H1 (cell line): ENCODE measurements around the gene CDC42EP2. TPM values are rescaled to one million over a fixed set of nuclear protein-coding genes. Genes with fewer than 3 reads are reported as not detected.

Source experiments
- CTCF ChIA-PET: fragments of 300-600 bp; sonication (Branson Sonifier 250); formaldehyde crosslinking; loops from one replicate; lab custom pipeline; 2021; ENCODE audit not compliant: partially characterized antibody; lab: Charles Lee
- POLR2A ChIA-PET: fragments of 300-600 bp; sonication (Branson Sonifier 250); formaldehyde crosslinking; loops from one replicate; lab custom pipeline; 2021; ENCODE audit warnings: inconsistent platforms; ENCODE audit not compliant: partially characterized antibody; lab: Charles Lee
- DNase-seq, 2 experiments: peaks; one replicate each; pipeline versions ENCODE4 v3.0.0 to v3.0.0-alpha.2; 2010 to 2022; ENCODE audit warnings: low spot score in 2 of 2, low read depth in 1 of 2, mixed read lengths in 1 of 2
- FAIRE-seq: peaks from 2 replicates; lab custom pipeline; 2011; peaks lifted over from hg19 to GRCh38; lab: Jason Lieb, UNC
- H2AFZ ChIP-seq: 2 replicates; pipeline ENCODE4 v1.8.1; 2012; ENCODE audit warnings: low read length, inconsistent platforms
- H2AK5ac ChIP-seq: 2 replicates; pipeline ENCODE4 v1.6.1; 2013; ENCODE audit warnings: low read depth, low read length
- H2BK120ac ChIP-seq: replicated peaks from 2 replicates; pipeline ENCODE3; 2013; ENCODE audit warnings: low read depth, low read length, inconsistent platforms
- H2BK12ac ChIP-seq: 2 replicates; pipeline ENCODE4 v1.6.1; 2013; ENCODE audit warnings: low read depth, low read length
- H2BK15ac ChIP-seq: 2 replicates; pipeline ENCODE4 v1.6.1; 2013; ENCODE audit warnings: low read length
- H2BK20ac ChIP-seq: 2 replicates; pipeline ENCODE4 v1.6.1; 2013; ENCODE audit warnings: low read length
- H2BK5ac ChIP-seq: 2 replicates; pipeline ENCODE4 v1.6.1; 2013; ENCODE audit warnings: low read depth, low read length
- H3K14ac ChIP-seq: 2 replicates; pipeline ENCODE4 v1.6.1; 2013; ENCODE audit warnings: inconsistent platforms; ENCODE audit not compliant: insufficient read length
- H3K18ac ChIP-seq: 2 replicates; pipeline ENCODE4 v1.6.1; 2013; ENCODE audit warnings: low read length; ENCODE audit errors: extremely low read depth
- H3K23ac ChIP-seq: 2 replicates; pipeline ENCODE4 v1.6.1; 2013; ENCODE audit warnings: inconsistent platforms; ENCODE audit not compliant: insufficient read length
- H3K23me2 ChIP-seq: 2 replicates; pipeline ENCODE4 v1.6.1; 2013; ENCODE audit warnings: low read depth, low read length
- H3K27ac ChIP-seq: 2 replicates; pipeline ENCODE4 v1.6.1; 2011; ENCODE audit warnings: low read depth, low read length, inconsistent platforms
- H3K27me3 ChIP-seq, 4 experiments: replicated peaks in 1 of 4; 1 replicate in 1 of 4; 2 replicates in 3 of 4; pipeline versions ENCODE4 v1.6.1 to v1.8.1; 2011 to 2013; ENCODE audit warnings: low read length in 3 of 4, mild to moderate bottlenecking in 3 of 4, inconsistent platforms in 2 of 4, mixed read lengths in 2 of 4, moderate library complexity in 1 of 4; ENCODE audit not compliant: control insufficient read depth in 3 of 4, insufficient read depth in 3 of 4; ENCODE audit errors: extremely low read depth in 1 of 4
- H3K36me3 ChIP-seq, 4 experiments: 2 replicates each; pipeline versions ENCODE4 v1.6.1 to v1.8.1; 2011 to 2013; ENCODE audit warnings: mild to moderate bottlenecking in 4 of 4, low read length in 3 of 4, moderate library complexity in 2 of 4, control low read depth in 1 of 4, inconsistent platforms in 1 of 4; ENCODE audit not compliant: insufficient read depth in 4 of 4, control insufficient read depth in 2 of 4
- H3K4ac ChIP-seq: replicated peaks from 2 replicates; pipeline ENCODE3; 2013; ENCODE audit warnings: low read length, low read depth, mixed read lengths, inconsistent platforms; ENCODE audit not compliant: insufficient read length
- H3K4me1 ChIP-seq, 4 experiments: replicated peaks in 1 of 4; 1 replicate in 1 of 4; 2 replicates in 3 of 4; pipeline versions ENCODE4 v1.6.1 to v1.8.1; 2011 to 2013; ENCODE audit warnings: low read length in 3 of 4, inconsistent platforms in 2 of 4, mixed read lengths in 1 of 4; ENCODE audit not compliant: insufficient read depth in 4 of 4, control insufficient read depth in 3 of 4
- H3K4me2 ChIP-seq, 2 experiments: 2 replicates each; pipeline versions ENCODE4 v1.6.1 to v1.8.1; 2011 to 2013; ENCODE audit warnings: low read depth in 2 of 2, low read length in 2 of 2, control low read depth in 1 of 2, inconsistent platforms in 1 of 2, mild to moderate bottlenecking in 1 of 2; ENCODE audit not compliant: insufficient read depth in 1 of 2
- H3K4me3 ChIP-seq, 4 experiments: fragments of 200-600, 300-600 bp in 1 of 4; sonication (generic), shearing (Covaris generic), sonication (Bioruptor Twin) in 1 of 4; 2 replicates each; pipeline versions ENCODE4 v1.5.1 to v1.8.1; 2011 to 2016; ENCODE audit warnings: low read length in 4 of 4, low read depth in 3 of 4, control low read depth in 2 of 4, inconsistent platforms in 2 of 4, mild to moderate bottlenecking in 2 of 4, mixed read lengths in 1 of 4, moderate library complexity in 1 of 4; ENCODE audit not compliant: insufficient read depth in 2 of 4; ENCODE audit errors: extremely low read depth in 1 of 4
- H3K56ac ChIP-seq: replicated peaks from 2 replicates; pipeline ENCODE3; 2013; ENCODE audit warnings: low read depth, mild to moderate bottlenecking, mixed read lengths, low read length, inconsistent platforms; ENCODE audit not compliant: insufficient read length
- H3K79me1 ChIP-seq: 2 replicates; pipeline ENCODE4 v1.6.1; 2013; ENCODE audit warnings: low read depth, low read length, control low read depth
- H3K79me2 ChIP-seq, 2 experiments: 2 replicates each; pipeline versions ENCODE4 v1.6.1 to v1.8.1; 2012 to 2013; ENCODE audit warnings: low read length in 2 of 2, mild to moderate bottlenecking in 2 of 2, inconsistent platforms in 1 of 2; ENCODE audit not compliant: insufficient read depth in 2 of 2, control insufficient read depth in 1 of 2
- H3K9ac ChIP-seq, 4 experiments: replicated peaks in 1 of 4; 1 replicate in 1 of 4; 2 replicates in 3 of 4; pipeline versions ENCODE4 v1.6.1 to v1.8.1; 2011 to 2013; ENCODE audit warnings: low read depth in 3 of 4, low read length in 3 of 4, control low read depth in 2 of 4, mild to moderate bottlenecking in 2 of 4, moderate library complexity in 2 of 4, inconsistent platforms in 1 of 4; ENCODE audit errors: extremely low read depth in 1 of 4
- H3K9me3 ChIP-seq, 2 experiments: 2 replicates each; pipeline versions ENCODE4 v1.6.1 to v1.8.1; 2012 to 2013; ENCODE audit warnings: mild to moderate bottlenecking in 2 of 2, moderate library complexity in 2 of 2, control low read depth in 1 of 2, inconsistent platforms in 1 of 2, low read depth in 1 of 2, low read length in 1 of 2, mixed read lengths in 1 of 2; ENCODE audit not compliant: insufficient read depth in 2 of 2
- H4K20me1 ChIP-seq, 2 experiments: replicated peaks in 1 of 2; 2 replicates each; pipeline versions ENCODE3 to v1.8.1; 2011 to 2013; ENCODE audit warnings: inconsistent platforms in 2 of 2, low read length in 2 of 2, mild to moderate bottlenecking in 1 of 2; ENCODE audit not compliant: insufficient read depth in 2 of 2, control insufficient read depth in 1 of 2
- H4K5ac ChIP-seq: 2 replicates; pipeline ENCODE4 v1.6.1; 2013; ENCODE audit warnings: low read length, low read depth, mixed read lengths, inconsistent platforms; ENCODE audit not compliant: insufficient read length
- H4K8ac ChIP-seq: 2 replicates; pipeline ENCODE4 v1.8.0; 2013; ENCODE audit warnings: mild to moderate bottlenecking, moderate library complexity, low read length, inconsistent platforms; ENCODE audit not compliant: insufficient read depth; ENCODE audit errors: extremely low read depth
- H4K91ac ChIP-seq: replicated peaks from 2 replicates; pipeline ENCODE3; 2013; ENCODE audit warnings: low read length, mixed read lengths, inconsistent platforms; ENCODE audit not compliant: insufficient read length
- BCL11A ChIP-seq, 2 experiments: IDR thresholded peaks; one replicate each; pipeline ENCODE4 v1.6.1; 2011; ENCODE audit warnings: low read depth in 2 of 2, low read length in 2 of 2, mild to moderate bottlenecking in 2 of 2
- KDM4A ChIP-seq: IDR thresholded peaks from one replicate; pipeline ENCODE4 v1.7.1; 2012; ENCODE audit warnings: low read depth, mild to moderate bottlenecking, moderate library complexity, low read length, inconsistent platforms; ENCODE audit not compliant: severe bottlenecking
- POU5F1 ChIP-seq: IDR thresholded peaks from 2 replicates; pipeline ENCODE4 v1.6.1; 2011; ENCODE audit warnings: low read depth, mild to moderate bottlenecking, low read length, moderate library complexity
- RBBP5 ChIP-seq: IDR thresholded peaks from 2 replicates; pipeline ENCODE4 v1.7.1; 2012; ENCODE audit warnings: low read depth, mild to moderate bottlenecking, inconsistent platforms, low read length, moderate library complexity, borderline replicate concordance
- SP1 ChIP-seq: IDR thresholded peaks from 2 replicates; pipeline ENCODE4 v1.6.1; 2011; ENCODE audit warnings: low read depth, low read length
- SP4 ChIP-seq: IDR thresholded peaks from 2 replicates; pipeline ENCODE4 v1.6.1; 2012; ENCODE audit warnings: low read length, inconsistent platforms
- YY1 ChIP-seq: IDR thresholded peaks from 2 replicates; pipeline ENCODE4 v1.6.1; 2011; ENCODE audit warnings: low read depth, mild to moderate bottlenecking, low read length
- WGBS, 2 experiments: shearing (Covaris generic) in 1 of 2; methylation state at CpG; one replicate each; pipeline versions ENCODE4 v1.1.6 to v1.1.7; 2013 to 2015; ENCODE audit warnings: low lambda C conversion rate in 2 of 2, mixed read lengths in 2 of 2, inconsistent platforms in 1 of 2, low coverage in 1 of 2, missing lambda C conversion rate in 1 of 2; ENCODE audit not compliant: insufficient replicate concordance in 2 of 2, insufficient coverage in 1 of 2, insufficient read length in 1 of 2; ENCODE audit errors: extremely low coverage in 1 of 2, missing lambda C conversion rate in 1 of 2; 5-methylcytosine and 5-hydroxymethylcytosine counted together
- polyA plus RNA-seq, 7 experiments: library from polyadenylated mRNA; depleted of rRNA in 3 of 7; stranded (reverse) in 5 of 7; unstranded in 2 of 7; fragments of >200 nt in 5 of 7; fragments of 200-250 nt in 2 of 7; gene quantifications; 1 replicate in 5 of 7; 2 replicates in 1 of 7; 4 replicates in 1 of 7; pipeline versions ENCODE4 v1.2.1 to v1.2.3, GENCODE V29; 2011 to 2013; ENCODE audit warnings: missing spikeins in 2 of 7, mixed read lengths in 2 of 7
- total RNA-seq: library from RNA; stranded (reverse); fragmentation: NEBNext Ultra II Directional; extraction: Animal tissue kit (Norgen Biotek cat#: 25700); gene quantifications from 2 replicates; pipeline ENCODE4 v1.2.1, GENCODE V29; 2021

Gene CDC42EP2
- total and polyA plus RNA-seq, 2 of the 8 experiments (the other 6 are each of a cell fraction or from before 2014, with no cell fraction given), result 11.8 to 13.3 TPM

DNA sequence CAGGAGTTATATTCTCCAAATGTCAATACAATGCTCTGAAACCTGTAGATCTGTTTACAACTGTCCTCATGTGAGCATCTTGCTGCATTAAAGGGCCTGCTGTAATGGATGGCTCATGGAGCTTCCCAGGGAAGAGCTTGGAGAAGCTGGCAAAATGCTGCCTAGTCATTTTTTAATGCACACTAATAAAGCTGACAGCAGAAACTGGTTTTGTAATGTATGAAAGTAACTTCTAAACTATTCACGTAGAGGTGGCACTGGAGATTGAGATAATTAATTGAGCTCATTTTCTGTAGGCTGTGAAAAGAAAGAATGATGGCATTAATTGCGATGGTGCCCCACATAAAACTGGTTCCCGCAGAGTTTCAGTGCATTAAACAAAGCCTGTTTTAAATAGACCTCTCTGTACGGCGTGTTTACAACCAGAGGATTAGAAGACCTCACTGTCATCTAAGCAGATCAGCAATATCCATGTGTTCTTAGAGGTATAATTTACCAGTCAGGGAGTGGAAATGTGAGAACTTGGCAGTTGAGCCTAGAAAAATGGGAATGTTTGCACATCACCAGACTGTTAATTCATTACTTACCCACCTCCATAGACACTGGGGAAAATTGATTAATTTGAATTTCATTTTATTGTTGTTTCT, 36.9 kb upstream of the CDC42EP2 start:
- no peaks in the 10 kb centered on the region for H3K27me3 ChIP-seq
- H3K4me3 ChIP-seq, result no peak overlapping the region
- H3K4me1 ChIP-seq, result no peaks in the 10 kb centered on the region; a peak in 1 of 7 replicates
- no peak overlapping the region for H3K4ac ChIP-seq
- H3K79me2 ChIP-seq, result no peaks in the 10 kb centered on the region
- H3K36me3 ChIP-seq, result peaks cover 20 to 63% (median 56%) of the 10 kb centered on the region in 4 experiments; a peak in 7 of 8 replicates
- no peak overlapping the region for H2BK5ac ChIP-seq
- H2BK120ac ChIP-seq, result no peak overlapping the region
- H3K4me2 ChIP-seq, result no peak overlapping the region
- ChIA-PET POLR2A (interaction anchor here (0.6 to 5.3 kb wide), 12 partner anchors 8 to 71 kb away, joined by 3 to 34 read pairs (median 3); no protein-coding TSS in a partner anchor), CTCF (interaction anchor here (1.3 to 45.6 kb wide), 4 partner anchors 12 to 52 kb away, joined by 4 to 1179 read pairs (median 6); partner anchors contain the start of genes CDC42EP2 and DPF2)
- no peak overlapping the region for H4K8ac ChIP-seq
- no peak overlapping the region for H4K5ac ChIP-seq
- H2BK12ac ChIP-seq, result no peak overlapping the region
- no peak overlapping the region for H3K9ac ChIP-seq
- no peaks in the 10 kb centered on the region; the same call in 1 of the 2 replicates for H3K79me1 ChIP-seq
- no peak overlapping the region for H3K56ac ChIP-seq
- no peak overlapping the region for H3K14ac ChIP-seq
- no peak overlapping the region for H3K18ac ChIP-seq
- no peak for TF ChIP-seq SP1
- TF ChIP-seq RBBP5, result no peak
- TF ChIP-seq KDM4A, result no peak
- TF ChIP-seq POU5F1, result no peak
- TF ChIP-seq SP4, result no peak
- no peak for TF ChIP-seq YY1
- TF ChIP-seq BCL11A (IDR thresholded peaks at IDR 0.05; ENCODE audit: low read depth in 2 of 2, low read length in 2 of 2), result no peak
- no peak overlapping the region for H3K23ac ChIP-seq
- H3K9me3 ChIP-seq, result no peaks in the 10 kb centered on the region
- H3K27ac ChIP-seq, result no peak overlapping the region
- H4K91ac ChIP-seq, result no peak overlapping the region
- no peak overlapping the region for H2AFZ ChIP-seq
- peaks cover 0 to 1% of the 10 kb centered on the region in 2 experiments for H4K20me1 ChIP-seq
- H2BK20ac ChIP-seq, result no peak overlapping the region
- WGBS, 2 experiments, result 96% methylated on average over 5 of the region's 5 CpGs; no CpG with 5 or more reads in 1 of the 2 experiments
- H2BK15ac ChIP-seq, result no peak overlapping the region
- DNase-seq (no peak), FAIRE-seq (no peak)
- no peaks in the 10 kb centered on the region for H3K23me2 ChIP-seq
- no peak overlapping the region for H2AK5ac ChIP-seq
